K562 (cell line): ENCODE results near the gene DGUOK. TPM values are rescaled to one million over a fixed set of nuclear protein-coding genes. Genes with fewer than 3 reads are reported as not detected.

Experiments
- ARID2 ChIP-seq: fragments of 450-650 bp; IDR thresholded peaks from 2 replicates; pipeline ENCODE4 v1.6.1; 2017; ENCODE audit warnings: antibody characterized with exemption, mild to moderate bottlenecking
- MYC ChIP-seq, 2 experiments: fragments of 250-450 bp in 1 of 2; sonication (Bioruptor Pico) in 1 of 2; IDR thresholded peaks; 2 replicates each; pipeline versions ENCODE4 v1.5.1 to v1.6.1; 2012 to 2021; ENCODE audit warnings: low read depth in 2 of 2, borderline replicate concordance in 1 of 2, improper control_type of control experiment in 1 of 2, low read length in 1 of 2, mild to moderate bottlenecking in 1 of 2, moderate library complexity in 1 of 2
- RAD21 ChIP-seq, 2 experiments: fragments of 250-450 bp in 1 of 2; fragments of 450-650 bp in 1 of 2; sonication (Bioruptor Pico) in 1 of 2; formaldehyde crosslinking in 1 of 2; IDR thresholded peaks in 1 of 2; conservative IDR thresholded peaks in 1 of 2; 2 replicates each; pipeline versions ENCODE4 v1.4.0 to v1.8.0; 2020 to 2022; ENCODE audit warnings: mild to moderate bottlenecking in 2 of 2, moderate library complexity in 1 of 2
- YY1 ChIP-seq, 3 experiments: IDR thresholded peaks; 2 replicates each; pipeline ENCODE4 v1.6.1; 2011; ENCODE audit warnings: low read length in 2 of 3, mild to moderate bottlenecking in 2 of 3, moderate library complexity in 2 of 3, borderline replicate concordance in 1 of 3, control low read depth in 1 of 3, low read depth in 1 of 3; ENCODE audit not compliant: insufficient read depth in 3 of 3, insufficient replicate concordance in 2 of 3, control insufficient read depth in 1 of 3, insufficient read length in 1 of 3; ENCODE audit errors: extremely low read depth in 1 of 3
- ZNF263 ChIP-seq: sonication (generic); formaldehyde crosslinking; IDR thresholded peaks from 2 replicates; pipeline ENCODE4 v1.8.0; 2022; ENCODE audit warnings: mild to moderate bottlenecking, missing genetic modification reagents, borderline replicate concordance
- polyA plus RNA-seq, 8 experiments: library from polyadenylated mRNA; depleted of rRNA in 4 of 8; stranded (reverse) in 5 of 8; unstranded in 3 of 8; fragments of >200 nt; fragmentation: Nextera tagmentation in 2 of 8; fragmentation: Illumina TruSeq in 1 of 8; extraction: Ambion mirVana in 2 of 8; extraction: Trizol in 1 of 8; gene quantifications; 2 replicates each; pipeline versions ENCODE4 v1.2.1 to v1.2.3, GENCODE V29; 2011 to 2014; ENCODE audit warnings: inconsistent platforms in 1 of 8, missing spikeins in 1 of 8
- total RNA-seq, 7 experiments: library from RNA; depleted of rRNA in 6 of 7; stranded (reverse); fragments of >200 nt in 6 of 7; fragmentation: Illumina TruSeq in 2 of 7; extraction: Trizol in 2 of 7; gene quantifications; 2 replicates each; pipeline versions ENCODE4 v1.2.1 to v1.2.3, GENCODE V29; 2011 to 2021; ENCODE audit warnings: low replicate concordance in 1 of 7
- TF ChIP-seq, protein P1 (sequence below): fragments of 450-650 bp; IDR thresholded peaks from 2 replicates; pipeline ENCODE4 v1.6.1; 2018; ENCODE audit not compliant: partially characterized antibody
- TF ChIP-seq, protein P2 (sequence below), 2 experiments: fragments of 450-650 bp in 1 of 2; sonication (generic) in 1 of 2; formaldehyde crosslinking in 1 of 2; IDR thresholded peaks; 2 replicates each; pipeline versions ENCODE4 v1.7.1 to v1.9.0; 2016 to 2022; ENCODE audit warnings: inconsistent platforms in 1 of 2, mild to moderate bottlenecking in 1 of 2, missing genetic modification reagents in 1 of 2
- TF ChIP-seq, protein P3 (sequence below), 2 experiments: IDR thresholded peaks; 2 replicates each; pipeline ENCODE4 v1.6.1; 2011; ENCODE audit warnings: borderline replicate concordance in 1 of 2, control low read depth in 1 of 2, low read depth in 1 of 2, low read length in 1 of 2, mild to moderate bottlenecking in 1 of 2, mixed read lengths in 1 of 2, moderate library complexity in 1 of 2; ENCODE audit not compliant: insufficient read depth in 1 of 2, insufficient read length in 1 of 2, poor library complexity in 1 of 2, severe bottlenecking in 1 of 2; ENCODE audit errors: extremely low read depth in 1 of 2

Gene DGUOK
- total and polyA plus RNA-seq, 9 of the 15 experiments (the other 6 are each of a cell fraction or from before 2014, with no cell fraction given), result 67.0 to 288 (median 126) TPM

DNA sequence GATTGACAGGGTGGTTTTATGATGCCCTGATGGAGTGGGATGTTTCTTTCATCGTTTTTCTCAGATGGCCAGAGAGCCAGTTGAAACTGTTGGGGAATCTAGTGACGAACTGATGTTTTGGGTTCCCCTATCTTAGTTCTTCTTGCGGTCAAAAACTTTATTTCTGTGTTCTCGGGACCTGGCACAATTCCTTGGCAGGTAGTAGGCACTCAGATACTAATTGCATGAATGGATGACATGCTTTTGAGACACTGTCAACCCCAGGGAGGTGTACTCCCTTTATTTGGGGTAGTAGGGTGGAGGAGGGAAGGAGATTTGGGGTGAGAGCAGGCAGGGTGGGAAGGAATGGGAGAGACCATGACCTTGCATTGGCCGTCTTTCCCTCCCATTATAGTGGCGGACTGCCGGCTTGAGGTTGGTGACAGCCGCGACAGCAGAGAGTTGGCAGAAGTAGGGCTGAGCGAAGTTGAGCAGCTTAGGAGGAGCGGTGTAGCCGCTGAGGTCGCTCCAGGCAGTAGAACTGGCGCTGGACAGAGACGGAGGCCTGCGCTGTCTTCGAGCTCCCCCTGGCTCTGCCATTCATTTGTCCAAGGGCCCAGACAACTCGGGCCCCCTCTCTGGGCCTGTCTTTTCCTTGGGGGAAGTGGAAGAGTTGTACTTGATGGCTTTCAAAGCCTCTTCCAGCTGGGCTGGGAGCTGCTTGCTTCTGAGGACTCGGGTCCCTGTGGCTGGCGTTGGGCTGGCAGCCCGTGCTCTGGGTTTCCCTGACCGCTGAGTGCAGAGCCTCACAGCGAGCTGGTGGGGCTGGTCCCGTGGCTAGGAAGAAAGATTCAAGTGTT lies 60.6 kb downstream of the DGUOK start (continued):
- TF ChIP-seq, protein P1, sequence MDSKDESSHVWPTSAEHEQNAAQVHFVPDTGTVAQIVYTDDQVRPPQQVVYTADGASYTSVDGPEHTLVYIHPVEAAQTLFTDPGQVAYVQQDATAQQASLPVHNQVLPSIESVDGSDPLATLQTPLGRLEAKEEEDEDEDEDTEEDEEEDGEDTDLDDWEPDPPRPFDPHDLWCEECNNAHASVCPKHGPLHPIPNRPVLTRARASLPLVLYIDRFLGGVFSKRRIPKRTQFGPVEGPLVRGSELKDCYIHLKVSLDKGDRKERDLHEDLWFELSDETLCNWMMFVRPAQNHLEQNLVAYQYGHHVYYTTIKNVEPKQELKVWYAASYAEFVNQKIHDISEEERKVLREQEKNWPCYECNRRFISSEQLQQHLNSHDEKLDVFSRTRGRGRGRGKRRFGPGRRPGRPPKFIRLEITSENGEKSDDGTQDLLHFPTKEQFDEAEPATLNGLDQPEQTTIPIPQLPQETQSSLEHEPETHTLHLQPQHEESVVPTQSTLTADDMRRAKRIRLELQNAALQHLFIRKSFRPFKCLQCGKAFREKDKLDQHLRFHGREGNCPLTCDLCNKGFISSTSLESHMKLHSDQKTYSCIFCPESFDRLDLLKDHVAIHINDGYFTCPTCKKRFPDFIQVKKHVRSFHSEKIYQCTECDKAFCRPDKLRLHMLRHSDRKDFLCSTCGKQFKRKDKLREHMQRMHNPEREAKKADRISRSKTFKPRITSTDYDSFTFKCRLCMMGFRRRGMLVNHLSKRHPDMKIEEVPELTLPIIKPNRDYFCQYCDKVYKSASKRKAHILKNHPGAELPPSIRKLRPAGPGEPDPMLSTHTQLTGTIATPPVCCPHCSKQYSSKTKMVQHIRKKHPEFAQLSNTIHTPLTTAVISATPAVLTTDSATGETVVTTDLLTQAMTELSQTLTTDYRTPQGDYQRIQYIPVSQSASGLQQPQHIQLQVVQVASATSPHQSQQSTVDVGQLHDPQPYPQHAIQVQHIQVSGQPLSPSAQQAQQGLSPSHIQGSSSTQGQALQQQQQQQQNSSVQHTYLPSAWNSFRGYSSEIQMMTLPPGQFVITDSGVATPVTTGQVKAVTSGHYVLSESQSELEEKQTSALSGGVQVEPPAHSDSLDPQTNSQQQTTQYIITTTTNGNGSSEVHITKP, result peak; percentile 33
- TF ChIP-seq, protein P2, sequence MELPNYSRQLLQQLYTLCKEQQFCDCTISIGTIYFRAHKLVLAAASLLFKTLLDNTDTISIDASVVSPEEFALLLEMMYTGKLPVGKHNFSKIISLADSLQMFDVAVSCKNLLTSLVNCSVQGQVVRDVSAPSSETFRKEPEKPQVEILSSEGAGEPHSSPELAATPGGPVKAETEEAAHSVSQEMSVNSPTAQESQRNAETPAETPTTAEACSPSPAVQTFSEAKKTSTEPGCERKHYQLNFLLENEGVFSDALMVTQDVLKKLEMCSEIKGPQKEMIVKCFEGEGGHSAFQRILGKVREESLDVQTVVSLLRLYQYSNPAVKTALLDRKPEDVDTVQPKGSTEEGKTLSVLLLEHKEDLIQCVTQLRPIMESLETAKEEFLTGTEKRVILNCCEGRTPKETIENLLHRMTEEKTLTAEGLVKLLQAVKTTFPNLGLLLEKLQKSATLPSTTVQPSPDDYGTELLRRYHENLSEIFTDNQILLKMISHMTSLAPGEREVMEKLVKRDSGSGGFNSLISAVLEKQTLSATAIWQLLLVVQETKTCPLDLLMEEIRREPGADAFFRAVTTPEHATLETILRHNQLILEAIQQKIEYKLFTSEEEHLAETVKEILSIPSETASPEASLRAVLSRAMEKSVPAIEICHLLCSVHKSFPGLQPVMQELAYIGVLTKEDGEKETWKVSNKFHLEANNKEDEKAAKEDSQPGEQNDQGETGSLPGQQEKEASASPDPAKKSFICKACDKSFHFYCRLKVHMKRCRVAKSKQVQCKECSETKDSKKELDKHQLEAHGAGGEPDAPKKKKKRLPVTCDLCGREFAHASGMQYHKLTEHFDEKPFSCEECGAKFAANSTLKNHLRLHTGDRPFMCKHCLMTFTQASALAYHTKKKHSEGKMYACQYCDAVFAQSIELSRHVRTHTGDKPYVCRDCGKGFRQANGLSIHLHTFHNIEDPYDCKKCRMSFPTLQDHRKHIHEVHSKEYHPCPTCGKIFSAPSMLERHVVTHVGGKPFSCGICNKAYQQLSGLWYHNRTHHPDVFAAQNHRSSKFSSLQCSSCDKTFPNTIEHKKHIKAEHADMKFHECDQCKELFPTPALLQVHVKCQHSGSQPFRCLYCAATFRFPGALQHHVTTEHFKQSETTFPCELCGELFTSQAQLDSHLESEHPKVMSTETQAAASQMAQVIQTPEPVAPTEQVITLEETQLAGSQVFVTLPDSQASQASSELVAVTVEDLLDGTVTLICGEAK (IDR thresholded peaks at IDR 0.05), result peak; percentile 58
- TF ChIP-seq, protein P2 (CRISPR knock-in tag; IDR thresholded peaks at IDR 0.05), result no peak
- TF ChIP-seq YY1 (IDR thresholded peaks at IDR 0.05; ENCODE audit: borderline replicate concordance in 1 of 3, control insufficient read depth in 1 of 3, extremely low read depth in 1 of 3, insufficient read depth in 3 of 3, insufficient read length in 1 of 3, insufficient replicate concordance in 2 of 3, low read depth in 1 of 3, low read length in 2 of 3) (peak in 1 of 3 experiments; percentile 31), MYC (IDR thresholded peaks at IDR 0.05; ENCODE audit: low read depth, low read length) (0 out of 2 replicates have a peak, but pooled peaks have one; percentile 13), MYC (CRISPR knock-in tag; IDR thresholded peaks at IDR 0.05; ENCODE audit: borderline replicate concordance, low read depth) (no peak), ARID2 (peak; percentile 87), ZNF263 (0 out of 2 replicates have a peak, but pooled peaks have one; percentile 4), RAD21 (CRISPR knock-in tag; conservative IDR thresholded peaks at IDR 0.05 in 1 of 2, IDR thresholded peaks at IDR 0.05 in 1 of 2) (peak; percentile 82 to 90)
- TF ChIP-seq, protein P3, sequence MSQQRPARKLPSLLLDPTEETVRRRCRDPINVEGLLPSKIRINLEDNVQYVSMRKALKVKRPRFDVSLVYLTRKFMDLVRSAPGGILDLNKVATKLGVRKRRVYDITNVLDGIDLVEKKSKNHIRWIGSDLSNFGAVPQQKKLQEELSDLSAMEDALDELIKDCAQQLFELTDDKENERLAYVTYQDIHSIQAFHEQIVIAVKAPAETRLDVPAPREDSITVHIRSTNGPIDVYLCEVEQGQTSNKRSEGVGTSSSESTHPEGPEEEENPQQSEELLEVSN (IDR thresholded peaks at IDR 0.05; ENCODE audit: borderline replicate concordance in 1 of 2, extremely low read depth in 1 of 2, insufficient read depth in 1 of 2, insufficient read length in 1 of 2, low read depth in 1 of 2, low read length in 1 of 2, poor library complexity in 1 of 2, severe bottlenecking in 1 of 2), result peak in 1 of 2 experiments; percentile 4
